SK-N-SH (cell line): Measurements from ENCODE around the gene ZKSCAN5.

Experiments used
- EP300 ChIP-seq, 2 experiments: IDR thresholded peaks; 2 replicates each; pipeline versions ENCODE4 v1.4.0 to v1.6.1; 2012; ENCODE audit warnings: borderline replicate concordance in 1 of 2, low read depth in 1 of 2, low read length in 1 of 2
- EZH2phosphoT487 ChIP-seq: fragments of 200-600 bp; sonication (generic); IDR thresholded peaks from 2 replicates; pipeline ENCODE4 v1.6.1; 2017; ENCODE audit warnings: low read depth, mixed run types, mild to moderate bottlenecking, antibody characterized with exemption, moderate library complexity, borderline replicate concordance
- IRF3 ChIP-seq: fragments of 150-350 bp; IDR thresholded peaks from 2 replicates; pipeline ENCODE4 v1.6.1; 2016; ENCODE audit warnings: mild to moderate bottlenecking, low read depth, low read length
- MEF2A ChIP-seq: IDR thresholded peaks from 2 replicates; pipeline ENCODE4 v1.4.0; 2012; ENCODE audit warnings: low read depth, borderline replicate concordance
- PBX3 ChIP-seq: IDR thresholded peaks from 2 replicates; pipeline ENCODE4; 2012
- REST ChIP-seq: IDR thresholded peaks from 2 replicates; pipeline ENCODE4 v1.6.1; 2012; ENCODE audit warnings: mild to moderate bottlenecking, low read depth, low read length, moderate library complexity
- RFX5 ChIP-seq: IDR thresholded peaks from 2 replicates; pipeline ENCODE4 v1.6.1; 2012; ENCODE audit warnings: mild to moderate bottlenecking, improper control_type of control experiment, low read length
- SMC3 ChIP-seq: IDR thresholded peaks from 2 replicates; pipeline ENCODE4 v1.6.1; 2012; ENCODE audit warnings: low read depth, low read length, improper control_type of control experiment
- TAF1 ChIP-seq: IDR thresholded peaks from 2 replicates; pipeline ENCODE4 v1.6.1; 2012; ENCODE audit warnings: low read depth, mild to moderate bottlenecking, low read length, moderate library complexity, borderline replicate concordance
- TCF12 ChIP-seq: IDR thresholded peaks from 2 replicates; pipeline ENCODE4 v1.4.0; 2012
- YY1 ChIP-seq: IDR thresholded peaks from 2 replicates; pipeline ENCODE4 v1.4.0; 2012; ENCODE audit warnings: low read depth, mild to moderate bottlenecking
- TF ChIP-seq, protein P1 (sequence below): IDR thresholded peaks from 2 replicates; pipeline ENCODE4 v1.4.0; 2012; ENCODE audit warnings: low read depth
- TF ChIP-seq, protein P2 (sequence below): fragments of 200-600 bp; sonication (generic); IDR thresholded peaks from 2 replicates; pipeline ENCODE4 v1.6.1; 2017; ENCODE audit warnings: antibody characterized with exemption, mild to moderate bottlenecking, moderate library complexity

- no peak for TF ChIP-seq SMC3
- no peak for TF ChIP-seq EP300 (IDR thresholded peaks at IDR 0.05; ENCODE audit: borderline replicate concordance in 1 of 2, low read depth in 1 of 2, low read length in 1 of 2)
- no peak for TF ChIP-seq TCF12
- no peak for TF ChIP-seq TAF1
- no peak for TF ChIP-seq MEF2A
- TF ChIP-seq IRF3: no peak
- TF ChIP-seq, protein P1, sequence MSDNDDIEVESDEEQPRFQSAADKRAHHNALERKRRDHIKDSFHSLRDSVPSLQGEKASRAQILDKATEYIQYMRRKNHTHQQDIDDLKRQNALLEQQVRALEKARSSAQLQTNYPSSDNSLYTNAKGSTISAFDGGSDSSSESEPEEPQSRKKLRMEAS: no peak
- TF ChIP-seq REST: no peak
- no peak for TF ChIP-seq EZH2phosphoT487
- TF ChIP-seq, protein P2, sequence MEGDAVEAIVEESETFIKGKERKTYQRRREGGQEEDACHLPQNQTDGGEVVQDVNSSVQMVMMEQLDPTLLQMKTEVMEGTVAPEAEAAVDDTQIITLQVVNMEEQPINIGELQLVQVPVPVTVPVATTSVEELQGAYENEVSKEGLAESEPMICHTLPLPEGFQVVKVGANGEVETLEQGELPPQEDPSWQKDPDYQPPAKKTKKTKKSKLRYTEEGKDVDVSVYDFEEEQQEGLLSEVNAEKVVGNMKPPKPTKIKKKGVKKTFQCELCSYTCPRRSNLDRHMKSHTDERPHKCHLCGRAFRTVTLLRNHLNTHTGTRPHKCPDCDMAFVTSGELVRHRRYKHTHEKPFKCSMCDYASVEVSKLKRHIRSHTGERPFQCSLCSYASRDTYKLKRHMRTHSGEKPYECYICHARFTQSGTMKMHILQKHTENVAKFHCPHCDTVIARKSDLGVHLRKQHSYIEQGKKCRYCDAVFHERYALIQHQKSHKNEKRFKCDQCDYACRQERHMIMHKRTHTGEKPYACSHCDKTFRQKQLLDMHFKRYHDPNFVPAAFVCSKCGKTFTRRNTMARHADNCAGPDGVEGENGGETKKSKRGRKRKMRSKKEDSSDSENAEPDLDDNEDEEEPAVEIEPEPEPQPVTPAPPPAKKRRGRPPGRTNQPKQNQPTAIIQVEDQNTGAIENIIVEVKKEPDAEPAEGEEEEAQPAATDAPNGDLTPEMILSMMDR: no peak
- TF ChIP-seq PBX3: no peak
- no peak for TF ChIP-seq YY1
- TF ChIP-seq RFX5: no peak
These were observed 36.1 kb downstream of the ZKSCAN5 start for GRCh38 chr7:99540542-99540941.
